IPS DF 6.9 (cell line): ENCODE measurements around the gene FXR1.

Source experiments
- DNase-seq: peaks from one replicate; pipeline ENCODE4 v3.0.0-alpha.2; 2013; ENCODE audit warnings: low read depth, low spot score
- H3K27ac ChIP-seq: one replicate; pipeline ENCODE4 v1.5.1; 2013; ENCODE audit warnings: low read length, control low read depth
- H3K27me3 ChIP-seq: 2 replicates; pipeline ENCODE4 v1.6.1; 2013; ENCODE audit warnings: mild to moderate bottlenecking, low read length; ENCODE audit not compliant: control insufficient read depth, insufficient read depth
- H3K36me3 ChIP-seq: 2 replicates; pipeline ENCODE4 v1.6.1; 2013; ENCODE audit warnings: low read length; ENCODE audit not compliant: control insufficient read depth, insufficient read depth
- H3K4me1 ChIP-seq: 2 replicates; pipeline ENCODE4 v1.6.1; 2013; ENCODE audit warnings: low read length; ENCODE audit not compliant: control insufficient read depth, insufficient read depth
- H3K4me3 ChIP-seq: 2 replicates; pipeline ENCODE4 v1.5.1; 2013; ENCODE audit warnings: mild to moderate bottlenecking, low read length
- H3K9me3 ChIP-seq: 2 replicates; pipeline ENCODE4 v1.6.1; 2013; ENCODE audit warnings: low read length, inconsistent platforms; ENCODE audit not compliant: control insufficient read depth, insufficient read depth
- WGBS: extraction: QIAGEN DNeasy Blood & Tissue Kit; methylation state at CpG from one replicate; pipeline ENCODE4 v1.1.7; 2013; ENCODE audit warnings: mixed read lengths, missing lambda C conversion rate; ENCODE audit not compliant: insufficient read length, insufficient coverage; 5-methylcytosine and 5-hydroxymethylcytosine counted together

The FXR1 gene

GRCh38 chr3:180909369-180910127, 2.9 kb upstream of the FXR1 start:
- Histone ChIP-seq H3K27ac (no peak overlapping the region), H3K36me3 (no peaks in the 10 kb centered on the region), H3K27me3 (no peaks in the 10 kb centered on the region), H3K9me3 (no peaks in the 10 kb centered on the region), H3K4me3 (no peak overlapping the region), H3K4me1 (no peaks in the 10 kb centered on the region)
- no CpG with 5 or more reads among the region's 5 CpGs for WGBS
- no peak for DNase-seq

- H3K9me3 ChIP-seq = no peaks in the 10 kb centered on the region
- no peak for DNase-seq
- no peak overlapping the region for H3K4me3 ChIP-seq
- H3K36me3 ChIP-seq = no peaks in the 10 kb centered on the region
- no CpG with 5 or more reads among the region's 4 CpGs for WGBS
- H3K4me1 ChIP-seq = no peaks in the 10 kb centered on the region
- no peak overlapping the region for H3K27ac ChIP-seq
- no peaks in the 10 kb centered on the region for H3K27me3 ChIP-seq
These were observed 1.6 kb upstream of the FXR1 start for GRCh38 chr3:180910823-180911222.

GRCh38 chr3:180911876-180912303, 580 bp upstream of the FXR1 start:
- no peaks in the 10 kb centered on the region for H3K36me3 ChIP-seq
- no peaks in the 10 kb centered on the region for H3K27me3 ChIP-seq
- DNase-seq = no peak
- H3K4me3 ChIP-seq = peak overlapping the region; percentile 77; the same call in 1 of the 2 replicates
- no peak overlapping the region for H3K27ac ChIP-seq
- no peaks in the 10 kb centered on the region for H3K9me3 ChIP-seq
- H3K4me1 ChIP-seq = no peaks in the 10 kb centered on the region
- WGBS = no CpG with 5 or more reads among the region's 6 CpGs

GRCh38 chr3:180913581-180914404, 1.3 kb downstream of the FXR1 start:
- no peaks in the 10 kb centered on the region for H3K9me3 ChIP-seq
- no peak overlapping the region for H3K27ac ChIP-seq
- DNase-seq = no peak
- H3K36me3 ChIP-seq = no peaks in the 10 kb centered on the region
- H3K27me3 ChIP-seq = no peaks in the 10 kb centered on the region
- WGBS = no CpG with 5 or more reads among the region's 19 CpGs
- H3K4me1 ChIP-seq = no peaks in the 10 kb centered on the region
- peak overlapping the region; percentile 77; the same call in 1 of the 2 replicates for H3K4me3 ChIP-seq

- Histone ChIP-seq H3K27ac (no peak overlapping the region), H3K4me1 (peaks cover 3% of the 10 kb centered on the region; the same call in 1 of the 2 replicates), H3K4me3 (no peak overlapping the region), H3K36me3 (no peaks in the 10 kb centered on the region), H3K27me3 (no peaks in the 10 kb centered on the region), H3K9me3 (no peaks in the 10 kb centered on the region)
- no CpG with 5 or more reads among the region's 1 CpG for WGBS
- no peak for DNase-seq
These were observed 6.1 kb downstream of the FXR1 start for GRCh38 chr3:180918542-180918941.

GRCh38 chr3:180922242-180922641, 9.8 kb downstream of the FXR1 start:
- no peak overlapping the region for H3K27ac ChIP-seq
- H3K9me3 ChIP-seq = no peaks in the 10 kb centered on the region
- peaks cover 6% of the 10 kb centered on the region; the same call in 1 of the 2 replicates for H3K4me1 ChIP-seq
- no peaks in the 10 kb centered on the region for H3K36me3 ChIP-seq
- H3K4me3 ChIP-seq = no peak overlapping the region
- DNase-seq = no peak
- H3K27me3 ChIP-seq = no peaks in the 10 kb centered on the region

GRCh38 chr3:180923561-180923960, 11.1 kb downstream of the FXR1 start:
- Histone ChIP-seq H3K9me3 (no peaks in the 10 kb centered on the region), H3K4me3 (no peak overlapping the region), H3K27ac (no peak overlapping the region), H3K27me3 (no peaks in the 10 kb centered on the region), H3K36me3 (no peaks in the 10 kb centered on the region), H3K4me1 (peaks cover 6% of the 10 kb centered on the region; the same call in 1 of the 2 replicates)
- DNase-seq = no peak
- no CpG with 5 or more reads among the region's 4 CpGs for WGBS

- no peak overlapping the region for H3K4me3 ChIP-seq
- whole genome bisulfite sequencing = no CpG with 5 or more reads among the region's 2 CpGs
- no peaks in the 10 kb centered on the region for H3K27me3 ChIP-seq
- DNase-seq = no peak
- no peaks in the 10 kb centered on the region for H3K9me3 ChIP-seq
- peaks cover 6% of the 10 kb centered on the region; the same call in 1 of the 2 replicates for H3K4me1 ChIP-seq
- no peaks in the 10 kb centered on the region for H3K36me3 ChIP-seq
- no peak overlapping the region for H3K27ac ChIP-seq
These were observed 14.1 kb downstream of the FXR1 start for GRCh38 chr3:180926526-180926925.

- no CpG with 5 or more reads among the region's 5 CpGs for WGBS
- H3K4me3 ChIP-seq = no peak overlapping the region
- H3K4me1 ChIP-seq = no peaks in the 10 kb centered on the region
- H3K27me3 ChIP-seq = no peaks in the 10 kb centered on the region
- no peak for DNase-seq
- H3K36me3 ChIP-seq = no peaks in the 10 kb centered on the region
- H3K27ac ChIP-seq = no peak overlapping the region
- no peaks in the 10 kb centered on the region for H3K9me3 ChIP-seq
These were observed 16.9 kb downstream of the FXR1 start for GRCh38 chr3:180929376-180929775.

- Histone ChIP-seq H3K36me3 (no peaks in the 10 kb centered on the region), H3K27ac (no peak overlapping the region), H3K9me3 (no peaks in the 10 kb centered on the region), H3K4me3 (no peak overlapping the region), H3K27me3 (no peaks in the 10 kb centered on the region), H3K4me1 (no peaks in the 10 kb centered on the region)
- no peak for DNase-seq
- no CpG with 5 or more reads among the region's 4 CpGs for WGBS
These were observed 18.1 kb downstream of the FXR1 start for GRCh38 chr3:180930526-180930925.
